ENCODE data around the gene RAB19. TPM values are rescaled to one million over a fixed set of nuclear protein-coding genes. Genes with fewer than 3 reads are reported as not detected.

Gene RAB19
- total RNA-seq, 1 experiment from 2014 or later: 1.3 TPM

- peaks cover 6% of the 10 kb centered on the region; the same call in 1 of the 2 replicates for H3K4me1 ChIP-seq (ENCODE audit: insufficient read depth, low read length)
- DNase-seq (peak; percentile 4), ATAC-seq (peak; percentile 60)
- H3K36me3 ChIP-seq (ENCODE audit: low read depth, low read length): peaks cover 1% of the 10 kb centered on the region
- no peaks in the 10 kb centered on the region for H3K9me2 ChIP-seq (replicated peaks; ENCODE audit: low read length)
- CTCF ChIA-PET: no interaction called here
- H3K4me3 ChIP-seq (ENCODE audit: low read length): no peak overlapping the region
- intact Hi-C loops (cut with micrococcal nuclease): no loop called here
- POLR2A ChIA-PET (ENCODE audit: unreplicated experiment): no interaction called here
- TF ChIP-seq EZH2phosphoT487 (IDR thresholded peaks at IDR 0.05; ENCODE audit: borderline replicate concordance, low read length) (no peak), CTCF (conservative IDR thresholded peaks at IDR 0.05; ENCODE audit: low read depth, low read length) (no peak), EZH2 (IDR thresholded peaks at IDR 0.05; ENCODE audit: low read length, unreplicated experiment) (no peak)
- H4K20me1 ChIP-seq (ENCODE audit: low read length): no peaks in the 10 kb centered on the region; the same call in 1 of the 2 replicates
- no peaks in the 10 kb centered on the region for H3F3A ChIP-seq (ENCODE audit: low read length, unreplicated experiment)
- no peak overlapping the region for H3K4me2 ChIP-seq (ENCODE audit: low read length)
- H3K27me3 ChIP-seq (ENCODE audit: low read length): no peaks in the 10 kb centered on the region
- no TSS peak for BruUV-seq (replicated peaks)
- peaks cover 31% of the 10 kb centered on the region; the same call in 1 of the 2 replicates for H3K79me2 ChIP-seq (ENCODE audit: low read length)
- H2AFZ ChIP-seq (ENCODE audit: low read length): no peak overlapping the region
- H3K27ac ChIP-seq (ENCODE audit: low read length): no peak overlapping the region
- no peak overlapping the region for H3K9ac ChIP-seq (ENCODE audit: low read length)
- H3K9me3 ChIP-seq (ENCODE audit: low read length): no peaks in the 10 kb centered on the region
Observed at GRCh38 chr7:140384894-140385545, 18.8 kb upstream of the RAB19 start.

GRCh38 chr7:140389445-140389844, 14.4 kb upstream of the RAB19 start:
- no peaks in the 10 kb centered on the region for H3K27me3 ChIP-seq (ENCODE audit: low read length)
- no peak for TF ChIP-seq EZH2phosphoT487 (IDR thresholded peaks at IDR 0.05; ENCODE audit: borderline replicate concordance, low read length)
- no peak for TF ChIP-seq EZH2 (IDR thresholded peaks at IDR 0.05; ENCODE audit: low read length, unreplicated experiment)
- TF ChIP-seq CTCF (conservative IDR thresholded peaks at IDR 0.05; ENCODE audit: low read depth, low read length): no peak
- no peak overlapping the region for H3K4me2 ChIP-seq (ENCODE audit: low read length)
- no peaks in the 10 kb centered on the region for H3K9me2 ChIP-seq (replicated peaks; ENCODE audit: low read length)
- DNase-seq: no peak
- no peak overlapping the region for H2AFZ ChIP-seq (ENCODE audit: low read length)
- CTCF ChIA-PET: no interaction called here
- H4K20me1 ChIP-seq (ENCODE audit: low read length): peaks cover 8% of the 10 kb centered on the region; the same call in 1 of the 2 replicates
- peaks cover 67% of the 10 kb centered on the region for H3K79me2 ChIP-seq (ENCODE audit: low read length)
- no peak overlapping the region for H3K27ac ChIP-seq (ENCODE audit: low read length)
- intact Hi-C loops (cut with micrococcal nuclease): no loop called here
- peaks cover 6% of the 10 kb centered on the region; the same call in 1 of the 2 replicates for H3K4me1 ChIP-seq (ENCODE audit: insufficient read depth, low read length)
- no peak overlapping the region for H3K9ac ChIP-seq (ENCODE audit: low read length)
- POLR2A ChIA-PET (ENCODE audit: unreplicated experiment): no interaction called here
- ATAC-seq: no peak
- no peaks in the 10 kb centered on the region for H3F3A ChIP-seq (ENCODE audit: low read length, unreplicated experiment)
- BruUV-seq (replicated peaks): no TSS peak
- H3K9me3 ChIP-seq (ENCODE audit: low read length): no peaks in the 10 kb centered on the region
- H3K4me3 ChIP-seq (ENCODE audit: low read length): no peak overlapping the region
- H3K36me3 ChIP-seq (ENCODE audit: low read depth, low read length): no peaks in the 10 kb centered on the region; the same call in 1 of the 2 replicates

GRCh38 chr7:140390034-140390433, 13.8 kb upstream of the RAB19 start:
- Histone ChIP-seq H3K79me2 (ENCODE audit: low read length) (peaks cover 68% of the 10 kb centered on the region), H3K9ac (ENCODE audit: low read length) (no peak overlapping the region), H3K27me3 (ENCODE audit: low read length) (no peaks in the 10 kb centered on the region), H3F3A (ENCODE audit: low read length, unreplicated experiment) (no peaks in the 10 kb centered on the region), H3K27ac (ENCODE audit: low read length) (no peak overlapping the region), H3K9me3 (ENCODE audit: low read length) (no peaks in the 10 kb centered on the region), H3K4me1 (ENCODE audit: insufficient read depth, low read length) (peaks cover 5% of the 10 kb centered on the region; the same call in 1 of the 2 replicates), H3K36me3 (ENCODE audit: low read depth, low read length) (no peaks in the 10 kb centered on the region; the same call in 1 of the 2 replicates), H3K4me2 (ENCODE audit: low read length) (no peak overlapping the region), H3K9me2 (replicated peaks; ENCODE audit: low read length) (no peaks in the 10 kb centered on the region), H2AFZ (ENCODE audit: low read length) (no peak overlapping the region), H3K4me3 (ENCODE audit: low read length) (no peak overlapping the region), H4K20me1 (ENCODE audit: low read length) (peaks cover 8% of the 10 kb centered on the region; the same call in 1 of the 2 replicates)
- BruUV-seq (replicated peaks): no TSS peak
- no peak for TF ChIP-seq EZH2phosphoT487 (IDR thresholded peaks at IDR 0.05; ENCODE audit: borderline replicate concordance, low read length)
- no peak for TF ChIP-seq CTCF (conservative IDR thresholded peaks at IDR 0.05; ENCODE audit: low read depth, low read length)
- no peak for TF ChIP-seq EZH2 (IDR thresholded peaks at IDR 0.05; ENCODE audit: low read length, unreplicated experiment)
- ChIA-PET POLR2A (ENCODE audit: unreplicated experiment) (no interaction called here), CTCF (no interaction called here)
- no peak for DNase-seq
- no peak for ATAC-seq
- intact Hi-C loops (cut with micrococcal nuclease): no loop called here
